GM12873 (cell line): Measurements from ENCODE around the gene DSG4.

ENCODE experiments used
- TF ChIP-seq, protein P1 (sequence below): IDR thresholded peaks from 2 replicates; pipeline ENCODE4 v1.5.1; 2012; ENCODE audit warnings: low read depth, mild to moderate bottlenecking, moderate library complexity, low read length, control low read depth; ENCODE audit not compliant: insufficient read depth; ENCODE audit errors: missing control alignments

The DSG4 gene

DNA sequence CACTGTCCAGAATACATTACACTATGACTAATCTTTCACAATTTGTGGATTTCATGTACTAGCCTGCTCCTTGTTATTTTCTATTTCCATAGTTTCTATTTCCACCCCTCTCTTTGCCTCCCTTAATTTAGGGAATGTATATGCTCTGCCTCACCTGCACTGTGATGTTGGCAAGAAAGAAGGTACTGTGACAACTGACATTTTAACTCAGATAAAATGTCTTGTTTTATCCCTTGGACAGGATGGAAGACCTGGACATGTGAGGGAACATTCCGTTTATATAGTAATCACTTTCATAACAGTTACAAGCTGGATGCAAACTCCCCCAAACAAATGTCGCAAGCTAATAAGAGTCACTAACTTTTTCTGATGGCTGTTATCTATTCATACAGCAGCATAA is 49.4 kb downstream of the DSG4 start:
- TF ChIP-seq, protein P1, sequence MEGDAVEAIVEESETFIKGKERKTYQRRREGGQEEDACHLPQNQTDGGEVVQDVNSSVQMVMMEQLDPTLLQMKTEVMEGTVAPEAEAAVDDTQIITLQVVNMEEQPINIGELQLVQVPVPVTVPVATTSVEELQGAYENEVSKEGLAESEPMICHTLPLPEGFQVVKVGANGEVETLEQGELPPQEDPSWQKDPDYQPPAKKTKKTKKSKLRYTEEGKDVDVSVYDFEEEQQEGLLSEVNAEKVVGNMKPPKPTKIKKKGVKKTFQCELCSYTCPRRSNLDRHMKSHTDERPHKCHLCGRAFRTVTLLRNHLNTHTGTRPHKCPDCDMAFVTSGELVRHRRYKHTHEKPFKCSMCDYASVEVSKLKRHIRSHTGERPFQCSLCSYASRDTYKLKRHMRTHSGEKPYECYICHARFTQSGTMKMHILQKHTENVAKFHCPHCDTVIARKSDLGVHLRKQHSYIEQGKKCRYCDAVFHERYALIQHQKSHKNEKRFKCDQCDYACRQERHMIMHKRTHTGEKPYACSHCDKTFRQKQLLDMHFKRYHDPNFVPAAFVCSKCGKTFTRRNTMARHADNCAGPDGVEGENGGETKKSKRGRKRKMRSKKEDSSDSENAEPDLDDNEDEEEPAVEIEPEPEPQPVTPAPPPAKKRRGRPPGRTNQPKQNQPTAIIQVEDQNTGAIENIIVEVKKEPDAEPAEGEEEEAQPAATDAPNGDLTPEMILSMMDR = no peak

DNA sequence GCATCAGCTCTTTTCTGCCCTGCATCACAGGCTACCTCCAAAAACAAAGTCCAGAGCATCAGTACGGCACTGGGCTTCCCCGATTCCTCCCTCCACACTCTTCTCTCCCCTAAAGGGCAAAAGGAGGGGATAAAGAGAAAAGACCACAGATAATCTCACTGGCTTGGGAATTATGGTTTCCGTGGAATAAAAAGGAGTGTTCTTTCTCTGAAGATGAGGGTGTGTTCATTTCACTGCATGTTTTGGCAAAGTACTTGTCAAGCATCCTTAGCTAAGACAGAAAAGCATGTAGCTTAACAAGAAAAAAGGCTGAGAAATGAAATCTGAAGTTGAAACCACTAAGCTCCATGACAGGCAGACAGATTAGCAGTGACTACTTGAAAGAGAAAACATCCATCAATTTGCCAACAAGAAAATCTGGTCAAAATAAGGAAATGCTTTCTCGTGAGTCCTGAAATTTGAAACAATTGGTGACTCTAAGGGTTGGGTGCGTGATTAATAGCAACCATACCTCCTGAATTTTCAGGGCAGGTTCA is 50.4 kb downstream of the DSG4 start:
- TF ChIP-seq, protein P1 = no peak

DNA sequence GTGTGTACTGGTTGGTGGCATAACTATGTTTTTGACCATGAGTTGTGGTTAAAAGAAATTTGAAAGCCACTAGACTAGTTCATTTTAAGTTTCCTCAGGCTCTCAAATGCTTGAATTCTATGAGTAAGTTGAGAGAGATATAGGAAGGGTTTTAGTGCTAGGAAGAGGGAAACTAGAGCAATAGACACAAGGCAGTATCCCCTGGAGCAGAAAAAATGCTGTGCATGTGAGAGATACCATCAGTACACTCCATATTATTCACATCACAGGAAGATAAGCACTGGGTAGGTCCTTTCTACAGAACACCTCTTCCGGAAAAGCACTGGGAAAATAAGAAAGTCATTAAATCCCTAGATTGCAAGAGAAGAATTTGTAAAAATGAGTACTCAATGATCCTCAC is 51.6 kb downstream of the DSG4 start:
- TF ChIP-seq, protein P1 = no peak

DNA sequence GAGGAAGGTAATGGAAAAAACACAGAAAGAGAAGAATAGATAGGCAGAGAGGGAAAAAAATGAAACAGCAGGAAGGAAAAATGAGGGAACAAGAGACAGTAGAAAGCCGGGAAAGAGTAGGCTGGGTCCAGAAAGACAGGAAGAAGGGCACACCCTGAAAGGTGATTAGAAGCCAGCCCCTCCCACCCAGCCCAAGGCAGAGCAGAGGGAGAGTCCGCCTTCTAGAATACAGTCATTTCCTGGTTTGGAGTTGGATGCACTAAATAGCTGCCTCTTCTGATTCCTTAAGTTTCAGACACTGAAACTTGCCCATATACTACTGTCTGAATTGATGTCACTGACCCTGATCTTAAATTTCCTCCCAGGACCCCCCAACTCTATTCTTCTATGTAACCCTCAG is 53.0 kb downstream of the DSG4 start:
- TF ChIP-seq, protein P1 = no peak

DNA sequence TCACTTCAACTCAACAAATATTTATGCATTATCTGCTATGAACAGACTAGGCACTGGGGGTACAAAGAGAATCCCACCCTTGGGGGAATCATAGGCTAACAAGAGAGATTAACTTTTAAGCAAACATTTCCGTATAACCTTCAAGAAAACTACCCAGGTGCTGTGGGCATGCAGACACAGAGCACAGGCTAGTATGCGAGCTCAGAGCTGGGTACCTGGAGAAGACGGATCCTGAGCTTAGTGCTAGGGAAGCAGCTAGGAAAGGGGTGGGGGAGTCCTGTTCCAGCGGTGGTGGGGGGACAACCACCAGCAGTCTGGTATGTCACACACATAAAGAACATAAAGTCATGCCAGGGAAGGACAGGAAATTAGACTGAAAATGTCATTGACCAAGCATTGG is 53.5 kb downstream of the DSG4 start:
- TF ChIP-seq, protein P1 = no peak

DNA sequence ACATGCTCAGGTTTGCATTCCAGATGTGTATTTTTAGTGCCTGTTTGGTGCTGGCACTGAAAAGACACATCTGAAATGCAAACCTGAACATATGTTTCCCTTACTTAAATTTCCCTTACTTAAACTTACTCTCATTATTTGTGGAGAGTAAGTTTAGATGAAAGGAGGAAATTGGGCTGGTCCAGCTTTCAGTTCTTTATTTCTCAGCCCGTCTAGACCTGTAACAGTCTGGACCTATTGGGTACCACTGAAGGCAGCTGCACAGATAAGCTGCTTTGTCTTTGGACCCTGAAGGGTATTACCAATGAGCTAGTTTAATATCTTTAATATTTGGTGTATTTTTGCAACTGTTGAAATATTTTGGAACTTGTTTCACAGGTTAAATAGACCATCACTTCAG is 54.0 kb downstream of the DSG4 start:
- TF ChIP-seq, protein P1 = no peak

DNA sequence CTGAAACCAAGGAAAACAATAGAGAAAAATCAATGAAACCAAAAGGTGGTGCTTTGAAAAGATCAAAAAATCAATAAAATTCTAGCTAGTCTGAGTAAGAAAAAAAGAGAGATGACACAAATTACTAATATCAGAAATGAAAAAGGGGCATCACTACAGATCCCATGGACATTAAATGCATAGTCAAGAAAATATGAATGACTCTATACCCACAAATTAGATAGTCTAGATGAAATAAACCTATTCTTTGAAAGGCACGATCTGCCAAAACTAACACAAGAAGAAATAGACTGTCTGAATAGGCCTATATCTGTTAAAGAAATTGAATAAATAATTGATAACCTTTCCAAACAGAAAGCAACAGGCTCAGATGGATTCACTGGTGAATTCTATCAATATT is 55.7 kb downstream of the DSG4 start:
- TF ChIP-seq, protein P1 = no peak
